ENCODE results near the gene EIF2B2. TPM values are rescaled to one million over a fixed set of nuclear protein-coding genes. Genes with fewer than 3 reads are reported as not detected.

The EIF2B2 gene
- total RNA-seq, 4 donors from 2014 or later = 23.3 to 58.0 (median 45.9) TPM

DNA sequence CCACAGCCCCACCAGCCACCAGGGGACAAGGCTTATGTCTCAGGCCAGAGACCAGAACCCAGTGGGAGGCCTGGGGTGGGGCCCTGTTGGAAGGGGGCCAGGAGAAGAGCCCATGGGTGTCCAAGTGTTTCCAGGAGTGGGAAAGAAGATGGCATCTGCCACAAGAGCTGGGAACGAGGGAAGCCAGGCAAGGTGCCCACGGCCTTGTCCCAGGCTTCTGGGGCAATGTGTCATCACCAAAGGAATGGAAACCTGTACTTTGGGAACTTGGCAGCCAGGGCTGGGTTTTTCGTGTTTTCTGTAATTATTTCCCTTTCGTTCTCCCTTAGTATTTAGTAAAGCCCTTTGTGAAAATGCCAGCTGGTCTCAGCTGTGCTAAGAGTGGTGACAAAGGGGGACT, 42.0 kb upstream of the EIF2B2 start:
- Histone ChIP-seq H3K4me1 (peaks cover 10 to 24% (median 17%) of the 10 kb centered on the region in 4 donors), H3K36me3 (no peaks in the 10 kb centered on the region), H3K9me3 (no peaks in the 10 kb centered on the region), H3K27me3 (no peaks in the 10 kb centered on the region), H3K4me3 (no peak overlapping the region), H3K27ac (replicated peaks in 1 of 4) (no peak overlapping the region)
- intact Hi-C loops (cut with DNase I) = no loop called here
- TF ChIP-seq EP300 (IDR thresholded peaks at IDR 0.05) (no peak), POLR2AphosphoS5 (IDR thresholded peaks at IDR 0.05) (no peak), POLR2A (IDR thresholded peaks at IDR 0.05; ENCODE audit: low read depth) (no peak)
- TF ChIP-seq, protein P1, sequence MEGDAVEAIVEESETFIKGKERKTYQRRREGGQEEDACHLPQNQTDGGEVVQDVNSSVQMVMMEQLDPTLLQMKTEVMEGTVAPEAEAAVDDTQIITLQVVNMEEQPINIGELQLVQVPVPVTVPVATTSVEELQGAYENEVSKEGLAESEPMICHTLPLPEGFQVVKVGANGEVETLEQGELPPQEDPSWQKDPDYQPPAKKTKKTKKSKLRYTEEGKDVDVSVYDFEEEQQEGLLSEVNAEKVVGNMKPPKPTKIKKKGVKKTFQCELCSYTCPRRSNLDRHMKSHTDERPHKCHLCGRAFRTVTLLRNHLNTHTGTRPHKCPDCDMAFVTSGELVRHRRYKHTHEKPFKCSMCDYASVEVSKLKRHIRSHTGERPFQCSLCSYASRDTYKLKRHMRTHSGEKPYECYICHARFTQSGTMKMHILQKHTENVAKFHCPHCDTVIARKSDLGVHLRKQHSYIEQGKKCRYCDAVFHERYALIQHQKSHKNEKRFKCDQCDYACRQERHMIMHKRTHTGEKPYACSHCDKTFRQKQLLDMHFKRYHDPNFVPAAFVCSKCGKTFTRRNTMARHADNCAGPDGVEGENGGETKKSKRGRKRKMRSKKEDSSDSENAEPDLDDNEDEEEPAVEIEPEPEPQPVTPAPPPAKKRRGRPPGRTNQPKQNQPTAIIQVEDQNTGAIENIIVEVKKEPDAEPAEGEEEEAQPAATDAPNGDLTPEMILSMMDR (IDR thresholded peaks at IDR 0.05) = no peak
- no peak for DNase-seq (ENCODE audit: extremely low spot score)
- WGBS = 89% methylated on average over 4 of the region's 4 CpGs

DNA sequence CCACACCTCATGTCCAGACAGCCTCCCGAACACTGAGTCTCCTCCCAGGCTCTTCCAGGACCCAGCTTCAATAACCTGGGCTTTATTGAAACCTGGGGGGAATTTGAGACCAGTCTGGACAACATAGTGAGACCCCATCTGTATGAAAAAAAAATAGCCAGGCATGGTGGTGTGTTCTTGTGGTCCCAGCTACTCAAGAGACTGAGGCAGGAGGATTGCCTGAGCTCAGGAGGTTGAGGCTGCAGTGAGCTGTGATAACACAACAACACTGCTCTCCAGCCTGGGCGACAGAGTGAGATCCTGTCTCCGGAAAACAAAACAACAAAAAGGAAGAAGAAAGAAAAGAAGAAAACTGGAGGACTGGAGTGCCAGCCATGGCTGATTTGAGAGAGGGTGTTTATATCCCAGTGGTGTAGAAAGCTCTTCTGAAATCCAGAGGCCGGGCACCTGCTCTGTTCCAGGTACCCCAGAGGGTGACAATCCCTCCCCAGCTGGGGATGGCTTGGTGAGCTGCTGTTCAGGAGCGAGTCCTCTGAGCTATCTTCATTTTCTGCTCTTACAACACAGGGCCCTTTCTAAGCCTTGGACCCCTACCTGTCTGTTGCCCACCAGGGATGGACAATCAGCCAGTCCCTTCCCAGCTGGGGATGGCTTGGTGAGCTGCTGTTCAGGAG, 41.3 kb upstream of the EIF2B2 start:
- H3K27me3 ChIP-seq = no peaks in the 10 kb centered on the region
- H3K27ac ChIP-seq (replicated peaks in 1 of 4) = no peak overlapping the region
- WGBS = 81% methylated on average over 5 of the region's 5 CpGs
- TF ChIP-seq, protein P1 (IDR thresholded peaks at IDR 0.05) = no peak
- TF ChIP-seq EP300 (IDR thresholded peaks at IDR 0.05) (no peak), POLR2AphosphoS5 (IDR thresholded peaks at IDR 0.05) (no peak), POLR2A (IDR thresholded peaks at IDR 0.05; ENCODE audit: low read depth) (no peak)
- no peak overlapping the region for H3K4me3 ChIP-seq
- no peaks in the 10 kb centered on the region for H3K36me3 ChIP-seq
- peaks cover 7 to 23% (median 16%) of the 10 kb centered on the region in 4 donors for H3K4me1 ChIP-seq
- no peaks in the 10 kb centered on the region for H3K9me3 ChIP-seq
- no peak for DNase-seq (ENCODE audit: extremely low spot score)
- intact Hi-C loops (cut with DNase I) = no loop called here

DNA sequence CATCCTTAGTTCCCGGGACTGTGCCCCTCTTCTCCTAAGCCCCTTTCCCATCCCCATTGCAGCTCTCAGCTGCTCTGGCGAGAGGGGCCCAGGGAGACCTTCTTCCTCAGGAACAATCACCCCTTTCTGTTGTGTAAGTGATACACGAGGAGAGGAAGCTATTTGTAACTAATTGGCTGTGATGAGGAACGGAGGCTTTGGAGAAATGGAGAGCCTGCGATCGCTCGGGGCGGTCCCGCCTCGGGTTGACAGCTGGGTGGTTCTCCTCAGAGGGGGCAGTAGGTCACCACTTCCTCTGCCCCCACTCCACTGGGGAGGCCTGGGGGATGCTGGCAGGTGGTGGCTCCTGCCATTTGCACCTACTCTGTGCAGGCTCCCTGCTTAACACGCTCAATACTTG, 40.7 kb upstream of the EIF2B2 start:
- H3K4me1 ChIP-seq = peaks cover 7 to 23% (median 16%) of the 10 kb centered on the region in 4 donors
- DNase-seq (ENCODE audit: extremely low spot score) = no peak
- intact Hi-C loops (cut with DNase I) = no loop called here
- no peak overlapping the region for H3K4me3 ChIP-seq
- no peaks in the 10 kb centered on the region for H3K36me3 ChIP-seq
- no peaks in the 10 kb centered on the region for H3K9me3 ChIP-seq
- no peak overlapping the region for H3K27ac ChIP-seq (replicated peaks in 1 of 4)
- H3K27me3 ChIP-seq = no peaks in the 10 kb centered on the region
- WGBS = 78% methylated on average over 11 of the region's 11 CpGs
- TF ChIP-seq POLR2A (IDR thresholded peaks at IDR 0.05; ENCODE audit: low read depth) = no peak
- no peak for TF ChIP-seq EP300 (IDR thresholded peaks at IDR 0.05)
- no peak for TF ChIP-seq POLR2AphosphoS5 (IDR thresholded peaks at IDR 0.05)
- TF ChIP-seq, protein P1 (IDR thresholded peaks at IDR 0.05) = no peak

DNA sequence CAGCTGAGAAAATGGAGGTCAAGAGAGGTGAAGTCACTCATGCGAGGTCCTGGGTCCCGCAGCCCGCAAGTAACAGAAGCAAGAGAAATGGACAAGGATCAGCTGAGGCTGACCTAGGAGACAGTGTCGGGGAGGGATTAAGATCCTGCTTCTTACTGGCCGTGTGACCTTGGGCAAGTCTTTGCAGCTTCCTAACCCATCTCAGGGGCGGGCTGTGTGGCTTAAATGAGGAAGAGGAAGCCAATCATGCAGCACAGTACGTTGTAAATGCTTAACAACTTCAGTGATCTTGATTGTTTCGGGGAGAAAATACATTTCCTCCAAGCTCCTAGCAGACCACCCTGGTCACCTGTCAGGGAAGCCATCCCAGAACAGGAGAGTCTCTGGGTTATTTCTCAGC, 40.2 kb upstream of the EIF2B2 start:
- no peak for DNase-seq (ENCODE audit: extremely low spot score)
- Histone ChIP-seq H3K4me3 (no peak overlapping the region), H3K9me3 (no peaks in the 10 kb centered on the region), H3K36me3 (no peaks in the 10 kb centered on the region), H3K27me3 (no peaks in the 10 kb centered on the region), H3K27ac (replicated peaks in 1 of 4) (no peak overlapping the region), H3K4me1 (peaks cover 7 to 23% (median 16%) of the 10 kb centered on the region in 4 donors)
- TF ChIP-seq, protein P1 (IDR thresholded peaks at IDR 0.05) = no peak
- TF ChIP-seq POLR2AphosphoS5 (IDR thresholded peaks at IDR 0.05) (no peak), EP300 (IDR thresholded peaks at IDR 0.05) (no peak), POLR2A (IDR thresholded peaks at IDR 0.05; ENCODE audit: low read depth) (no peak)
- WGBS = 73% methylated on average over 8 of the region's 8 CpGs
- intact Hi-C loops (cut with DNase I) = no loop called here
